NCI-H748 (cell line): Measurements from ENCODE around the gene PCMTD2.

Experiments used
- DNase-seq: peaks from one replicate; lab custom pipeline; 2025; ENCODE audit not compliant: unreplicated experiment; lab: John Stamatoyannopoulos, UW

The PCMTD2 gene

GRCh38 chr20:64254571-64255360 is 782 bp upstream of the PCMTD2 start:
- DNase-seq, result no peak

GRCh38 chr20:64256282-64256935 is 861 bp downstream of the PCMTD2 start:
- DNase-seq, result peak; percentile 31

- DNase-seq, result no peak
Measured at GRCh38 chr20:64257107-64257757, 1.7 kb downstream of the PCMTD2 start.

GRCh38 chr20:64258071-64258823 is 2.7 kb downstream of the PCMTD2 start:
- DNase-seq, result no peak

GRCh38 chr20:64260239-64260638 is 4.7 kb downstream of the PCMTD2 start:
- no peak for DNase-seq

GRCh38 chr20:64261138-64261537 is 5.6 kb downstream of the PCMTD2 start:
- DNase-seq, result no peak

- no peak for DNase-seq
Measured at GRCh38 chr20:64264091-64264490, 8.5 kb downstream of the PCMTD2 start.

- DNase-seq, result no peak
Measured at GRCh38 chr20:64265201-64265600, 9.7 kb downstream of the PCMTD2 start.

GRCh38 chr20:64266988-64267387 is 11.4 kb downstream of the PCMTD2 start:
- DNase-seq, result no peak

GRCh38 chr20:64268174-64268573 is 12.6 kb downstream of the PCMTD2 start:
- DNase-seq, result no peak

GRCh38 chr20:64269604-64270411 is 14.3 kb downstream of the PCMTD2 start:
- DNase-seq, result no peak

GRCh38 chr20:64271636-64272035 is 16.1 kb downstream of the PCMTD2 start:
- DNase-seq, result no peak

GRCh38 chr20:64273109-64273508 is 17.6 kb downstream of the PCMTD2 start:
- no peak for DNase-seq

GRCh38 chr20:64276817-64277216 is 21.3 kb downstream of the PCMTD2 start:
- DNase-seq, result no peak

- DNase-seq, result no peak
Measured at GRCh38 chr20:64277571-64278316, 22.2 kb downstream of the PCMTD2 start.

GRCh38 chr20:64278317-64278681 is 22.8 kb downstream of the PCMTD2 start:
- DNase-seq, result no peak

GRCh38 chr20:64279826-64280459 is 24.4 kb downstream of the PCMTD2 start:
- DNase-seq, result no peak

GRCh38 chr20:64280460-64280843 is 24.9 kb downstream of the PCMTD2 start:
- no peak for DNase-seq

- DNase-seq, result no peak
Measured at GRCh38 chr20:64283646-64284045, 28.1 kb downstream of the PCMTD2 start.
